Neural cell (in vitro differentiated cells): Measurements from ENCODE around the gene TRIM40. TPM values are rescaled to one million over a fixed set of nuclear protein-coding genes. Genes with fewer than 3 reads are reported as not detected.

ENCODE experiments used
- H2AFZ ChIP-seq: fragments of 200-600, 300-800 bp; sonication (generic), shearing (Covaris generic); 2 replicates; pipeline ENCODE4 v1.6.0; 2014; ENCODE audit warnings: low read depth, mild to moderate bottlenecking, antibody characterized with exemption, low read length, moderate library complexity
- H3F3A ChIP-seq: fragments of 200-600 bp; shearing (Covaris generic); 2 replicates; pipeline ENCODE4 v1.6.1; 2016; ENCODE audit warnings: mild to moderate bottlenecking, moderate library complexity, mixed read lengths, antibody characterized with exemption, low read length; ENCODE audit not compliant: insufficient read depth, poor library complexity, severe bottlenecking
- H3K27ac ChIP-seq: fragments of 200-600, 300-800 bp; sonication (generic), shearing (Covaris generic); 2 replicates; pipeline ENCODE4 v1.5.1; 2014; ENCODE audit warnings: mild to moderate bottlenecking, low read length, moderate library complexity
- H3K27me3 ChIP-seq: fragments of 300-800, 200-600 bp; sonication (generic), shearing (Covaris generic); 2 replicates; pipeline ENCODE4 v1.6.0; 2014; ENCODE audit warnings: mild to moderate bottlenecking, low read depth, low read length, moderate library complexity; ENCODE audit not compliant: insufficient read depth
- H3K36me3 ChIP-seq: fragments of 300-800, 200-600 bp; sonication (generic), shearing (Covaris generic); 2 replicates; pipeline ENCODE4 v1.5.1; 2014; ENCODE audit warnings: mild to moderate bottlenecking, antibody characterized with exemption, low read length, moderate library complexity; ENCODE audit not compliant: insufficient read depth
- H3K4me2 ChIP-seq: fragments of 300-800, 200-600 bp; sonication (generic), shearing (Covaris generic); 2 replicates; pipeline ENCODE4 v1.6.0; 2014; ENCODE audit warnings: mild to moderate bottlenecking, low read length
- H3K4me3 ChIP-seq: fragments of 300-800, 200-600 bp; sonication (generic), shearing (Covaris generic); 2 replicates; pipeline ENCODE4 v1.5.1; 2014; ENCODE audit warnings: mild to moderate bottlenecking, low read length, moderate library complexity
- H3K79me2 ChIP-seq: fragments of 200-600 bp; shearing (Covaris generic); replicated peaks from 2 replicates; pipeline ENCODE4 v1.6.0; 2014; ENCODE audit warnings: mild to moderate bottlenecking, low read length, moderate library complexity; ENCODE audit not compliant: insufficient read depth
- H3K9ac ChIP-seq: fragments of 300-800, 200-600 bp; sonication (generic), shearing (Covaris generic); 2 replicates; pipeline ENCODE4 v1.6.1; 2016; ENCODE audit warnings: mild to moderate bottlenecking, low read length, mixed read lengths
- H3K9me2 ChIP-seq: fragments of 200-600 bp; shearing (Covaris generic); 2 replicates; pipeline ENCODE4 v1.6.1; 2016; ENCODE audit warnings: mild to moderate bottlenecking, low read length, mixed read lengths; ENCODE audit not compliant: insufficient read depth
- H3K9me3 ChIP-seq: fragments of 200-600, 300-800 bp; sonication (generic), shearing (Covaris generic); 2 replicates; pipeline ENCODE4 v1.6.1; 2016; ENCODE audit warnings: mild to moderate bottlenecking, mixed run types, low read length, moderate library complexity, mixed read lengths
- H4K20me1 ChIP-seq: fragments of 200-600 bp; shearing (Covaris generic); 2 replicates; pipeline ENCODE4 v1.6.1; 2016; ENCODE audit warnings: mild to moderate bottlenecking, mixed run types; ENCODE audit not compliant: insufficient read depth
- CTCF ChIP-seq: fragments of 450-650 bp; IDR thresholded peaks from 2 replicates; pipeline ENCODE4 v1.5.1; 2014; ENCODE audit warnings: antibody characterized with exemption, mild to moderate bottlenecking, moderate library complexity; ENCODE audit not compliant: poor library complexity, severe bottlenecking
- EP300 ChIP-seq: fragments of 450-650 bp; conservative IDR thresholded peaks from 2 replicates; pipeline ENCODE4 v1.6.1; 2014; ENCODE audit warnings: antibody characterized with exemption, mild to moderate bottlenecking, moderate library complexity; ENCODE audit not compliant: poor library complexity, severe bottlenecking
- EZH2 ChIP-seq: fragments of 200-600, 300-800 bp; shearing (Covaris generic), sonication (generic); IDR thresholded peaks from 2 replicates; pipeline ENCODE4 v1.6.1; 2014; ENCODE audit warnings: antibody characterized with exemption, low read length, borderline replicate concordance, mild to moderate bottlenecking; ENCODE audit not compliant: insufficient read depth, poor library complexity, severe bottlenecking
- MXI1 ChIP-seq: fragments of 450-650 bp; conservative IDR thresholded peaks from 2 replicates; pipeline ENCODE4 v1.6.1; 2014; ENCODE audit warnings: antibody characterized with exemption, mild to moderate bottlenecking; ENCODE audit not compliant: poor library complexity, severe bottlenecking
- POLR2AphosphoS5 ChIP-seq: IDR thresholded peaks from 2 replicates; pipeline ENCODE4 v1.6.1; 2012
- RAD21 ChIP-seq: fragments of 450-650 bp; conservative IDR thresholded peaks from 2 replicates; pipeline ENCODE4 v1.6.1; 2014; ENCODE audit warnings: antibody characterized with exemption, mild to moderate bottlenecking, moderate library complexity
- REST ChIP-seq: IDR thresholded peaks from 2 replicates; pipeline ENCODE4 v1.6.1; 2012; ENCODE audit warnings: borderline replicate concordance
- SMC3 ChIP-seq: fragments of 450-650 bp; conservative IDR thresholded peaks from 2 replicates; pipeline ENCODE4 v1.6.1; 2014; ENCODE audit warnings: antibody characterized with exemption, mild to moderate bottlenecking, moderate library complexity; ENCODE audit not compliant: poor library complexity
- TAF1 ChIP-seq: IDR thresholded peaks from 2 replicates; pipeline ENCODE4 v1.6.1; 2012; ENCODE audit warnings: low read depth
- polyA plus RNA-seq: library from polyadenylated mRNA; depleted of rRNA; stranded (reverse); fragments of >200 nt; gene quantifications from 2 replicates; pipeline ENCODE4 v1.2.3, GENCODE V29; 2014

TRIM40 gene
- polyA plus RNA-seq, 1 donor from 2014 or later: not detected

GRCh38 chr6:30178837-30179236, 42.9 kb downstream of the TRIM40 start:
- Histone ChIP-seq H3F3A (no peaks in the 10 kb centered on the region), H3K79me2 (no peaks in the 10 kb centered on the region), H3K4me3 (no peak overlapping the region), H3K9me2 (no peaks in the 10 kb centered on the region), H3K9me3 (no peaks in the 10 kb centered on the region), H3K27ac (no peak overlapping the region), H3K27me3 (no peaks in the 10 kb centered on the region), H4K20me1 (no peaks in the 10 kb centered on the region), H3K9ac (no peak overlapping the region), H2AFZ (no peak overlapping the region), H3K4me2 (no peak overlapping the region), H3K36me3 (no peaks in the 10 kb centered on the region)
- TF ChIP-seq MXI1 (no peak), REST (no peak), TAF1 (no peak)

GRCh38 chr6:30180145-30180544, 44.2 kb downstream of the TRIM40 start:
- Histone ChIP-seq H3K9ac (no peak overlapping the region), H3K36me3 (peaks cover 10% of the 10 kb centered on the region), H3K79me2 (no peaks in the 10 kb centered on the region), H3K9me2 (no peaks in the 10 kb centered on the region), H3K4me2 (no peak overlapping the region), H4K20me1 (no peaks in the 10 kb centered on the region), H3K27me3 (no peaks in the 10 kb centered on the region), H3F3A (no peaks in the 10 kb centered on the region), H3K4me3 (no peak overlapping the region), H3K9me3 (no peaks in the 10 kb centered on the region), H3K27ac (no peak overlapping the region), H2AFZ (no peak overlapping the region)
- TF ChIP-seq SMC3 (no peak), MXI1 (no peak), RAD21 (no peak), POLR2AphosphoS5 (no peak), REST (no peak), EZH2 (no peak), CTCF (no peak), TAF1 (no peak), EP300 (no peak)
